GM13976 (cell line): ENCODE data around the gene EFCC1.

Experiments
- DNase-seq: peaks from one replicate; pipeline ENCODE4 v3.0.0; 2012; ENCODE audit warnings: low spot score
- CTCF ChIP-seq: IDR thresholded peaks from 2 replicates; pipeline ENCODE4 v1.5.1; 2012; ENCODE audit warnings: borderline replicate concordance, mild to moderate bottlenecking; ENCODE audit not compliant: insufficient read depth; ENCODE audit errors: extremely low read depth, missing control alignments, control extremely low read depth
- in situ Hi-C: fragments of 300-500 bp; cut with MboI; formaldehyde crosslinking; loops from one replicate; pipeline ENCODE4 v1.12.0; 2022; ENCODE audit warnings: low sequenced_read_pairs, mixed read lengths, inconsistent platforms; ENCODE audit not compliant: unreplicated experiment

Gene EFCC1

GRCh38 chr3:129051871-129052340 lies 50.8 kb downstream of the EFCC1 start:
- no peak for TF ChIP-seq CTCF
- in situ Hi-C loops: loop anchor here (10.0 kb wide), 1 partner anchor 193 kb away; the partner anchor contains the start of gene COPG1
- no peak for DNase-seq

GRCh38 chr3:129052675-129053074 lies 51.6 kb downstream of the EFCC1 start:
- no peak for TF ChIP-seq CTCF
- in situ Hi-C loops: loop anchor here (10.0 kb wide), 1 partner anchor 192 kb away; the partner anchor contains the start of gene COPG1
- no peak for DNase-seq

GRCh38 chr3:129054605-129055104 lies 53.6 kb downstream of the EFCC1 start:
- no peak for TF ChIP-seq CTCF
- in situ Hi-C loops: loop anchor here (10.0 kb wide), 1 partner anchor 190 kb away; the partner anchor contains the start of gene COPG1
- no peak for DNase-seq

- DNase-seq: no peak
- in situ Hi-C loops: loop anchor here (10.0 kb wide), 1 partner anchor 188 kb away; the partner anchor contains the start of gene COPG1
- TF ChIP-seq CTCF: no peak
Observed at GRCh38 chr3:129056451-129057173, 55.5 kb downstream of the EFCC1 start.

- no peak for TF ChIP-seq CTCF
- in situ Hi-C loops: loop anchor here (10.0 kb wide), 1 partner anchor 188 kb away; the partner anchor contains the start of gene COPG1
Observed at GRCh38 chr3:129057249-129057648, 56.1 kb downstream of the EFCC1 start.

GRCh38 chr3:129058441-129059200 lies 57.5 kb downstream of the EFCC1 start:
- in situ Hi-C loops: loop anchor here (10.0 kb wide), 1 partner anchor 186 kb away; the partner anchor contains the start of gene COPG1
- no peak for DNase-seq
- no peak for TF ChIP-seq CTCF

More at GRCh38 chr3:129057249-129057648, 56.1 kb downstream of the EFCC1 start:
- no peak for DNase-seq
